Measurements from ENCODE around the gene CYB5B. TPM values are rescaled to one million over a fixed set of nuclear protein-coding genes. Genes with fewer than 3 reads are reported as not detected.
"Not testable (repeated sequence)": the region's sequence is repeated elsewhere in the genome, so short reads cannot be mapped to it uniquely, and the experiment has no call there.

The CYB5B gene
- total RNA-seq, 1 experiment from 2014 or later, result 166 TPM

GRCh38 chr16:69408475-69408874, 15.9 kb upstream of the CYB5B start:
- peak; percentile 52 for DNase-seq (ENCODE audit: low read depth)

GRCh38 chr16:69410219-69410990, 14.0 kb upstream of the CYB5B start:
- DNase-seq (ENCODE audit: low read depth), result peak; percentile 87

- DNase-seq (ENCODE audit: low read depth), result no peak
Observed at GRCh38 chr16:69411064-69411985, 13.1 kb upstream of the CYB5B start.

DNA sequence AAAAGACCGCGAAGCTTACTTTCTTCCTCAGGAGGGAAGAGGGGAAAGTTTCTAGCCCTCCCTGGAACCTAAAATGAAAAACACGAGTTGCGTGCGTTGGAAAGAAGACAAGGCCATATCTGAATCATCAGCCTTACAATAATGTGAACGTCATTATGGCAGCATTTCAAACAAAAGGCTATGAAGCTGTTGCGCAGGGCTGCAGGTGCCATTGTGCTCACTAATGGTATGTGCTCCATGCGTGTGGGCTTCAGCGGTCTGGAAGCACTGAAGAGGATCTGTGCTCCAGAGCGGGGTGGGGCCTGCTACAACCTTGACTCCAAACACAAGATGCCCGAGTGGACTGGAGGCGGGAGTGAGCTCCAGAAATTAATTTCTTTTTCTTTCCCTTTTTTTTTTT, 12.1 kb upstream of the CYB5B start:
- DNase-seq (ENCODE audit: low read depth), result no peak

DNA sequence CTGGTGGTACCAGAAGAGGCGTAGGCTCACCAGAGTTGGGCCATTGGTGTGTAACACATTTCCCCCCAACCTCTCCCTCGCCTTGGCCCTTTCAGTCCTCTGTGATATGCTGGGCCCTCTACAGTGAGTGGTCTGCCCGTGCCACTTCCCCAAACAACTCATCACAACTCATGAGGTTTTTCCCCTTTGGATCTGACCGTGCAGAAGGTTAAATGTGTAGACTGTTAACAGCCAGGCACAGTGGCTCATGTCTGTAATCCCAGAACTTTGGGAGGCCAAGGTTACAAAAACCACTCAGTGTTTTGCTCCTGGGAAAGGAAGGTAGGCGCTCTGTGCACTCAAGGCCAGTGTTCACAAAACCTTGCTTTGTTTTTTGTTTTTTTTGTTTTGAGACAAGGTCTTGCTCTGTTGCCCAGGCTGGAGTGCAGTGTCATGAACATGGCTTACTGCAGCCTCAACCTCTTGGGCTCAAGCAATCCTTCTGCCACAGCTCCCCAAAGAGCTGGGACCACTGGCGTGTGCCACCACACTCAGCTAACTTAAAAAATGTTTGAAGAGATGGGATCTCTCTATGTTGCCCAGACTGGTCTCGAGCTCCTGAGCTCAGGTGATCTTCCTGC, 11.3 kb upstream of the CYB5B start:
- no peak for DNase-seq (ENCODE audit: low read depth)

DNA sequence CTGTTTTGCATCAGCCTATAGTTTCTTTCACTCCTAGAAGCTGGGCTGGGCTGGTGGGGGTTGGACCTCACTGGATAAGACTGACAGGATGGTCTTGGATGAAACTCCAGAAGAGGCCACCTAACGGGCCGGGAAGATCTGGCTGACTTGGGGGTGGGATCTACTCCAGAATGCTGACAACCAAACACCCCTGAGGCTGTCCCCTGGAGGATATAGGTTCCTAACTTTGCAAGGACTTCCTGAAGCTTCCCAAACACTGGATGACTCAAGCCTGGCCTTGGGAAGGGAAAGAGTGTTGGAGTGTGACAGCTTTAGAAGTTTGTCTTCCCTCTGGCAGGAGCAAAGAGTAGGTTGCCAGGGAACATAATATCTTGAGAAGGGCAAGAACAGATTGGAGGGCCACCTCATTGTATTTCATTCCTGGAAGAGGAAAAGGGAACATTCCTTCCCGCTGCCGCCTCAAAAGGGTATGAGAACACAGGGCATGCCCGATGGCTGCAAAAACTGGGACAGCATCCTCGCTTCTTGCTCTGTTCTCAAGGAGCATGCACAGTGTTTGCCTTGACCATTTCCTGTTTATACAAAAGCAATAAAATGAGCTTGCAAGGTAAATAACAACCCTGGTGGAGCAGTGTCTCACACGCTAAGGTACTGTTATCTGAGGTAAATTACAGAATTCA, 6.8 kb upstream of the CYB5B start:
- DNase-seq (ENCODE audit: low read depth), result peak; percentile 90

GRCh38 chr16:69419956-69420355, 4.5 kb upstream of the CYB5B start:
- DNase-seq (ENCODE audit: low read depth), result no peak

- no peak for DNase-seq (ENCODE audit: low read depth)
Observed at GRCh38 chr16:69423189-69423588, 1.2 kb upstream of the CYB5B start.

DNA sequence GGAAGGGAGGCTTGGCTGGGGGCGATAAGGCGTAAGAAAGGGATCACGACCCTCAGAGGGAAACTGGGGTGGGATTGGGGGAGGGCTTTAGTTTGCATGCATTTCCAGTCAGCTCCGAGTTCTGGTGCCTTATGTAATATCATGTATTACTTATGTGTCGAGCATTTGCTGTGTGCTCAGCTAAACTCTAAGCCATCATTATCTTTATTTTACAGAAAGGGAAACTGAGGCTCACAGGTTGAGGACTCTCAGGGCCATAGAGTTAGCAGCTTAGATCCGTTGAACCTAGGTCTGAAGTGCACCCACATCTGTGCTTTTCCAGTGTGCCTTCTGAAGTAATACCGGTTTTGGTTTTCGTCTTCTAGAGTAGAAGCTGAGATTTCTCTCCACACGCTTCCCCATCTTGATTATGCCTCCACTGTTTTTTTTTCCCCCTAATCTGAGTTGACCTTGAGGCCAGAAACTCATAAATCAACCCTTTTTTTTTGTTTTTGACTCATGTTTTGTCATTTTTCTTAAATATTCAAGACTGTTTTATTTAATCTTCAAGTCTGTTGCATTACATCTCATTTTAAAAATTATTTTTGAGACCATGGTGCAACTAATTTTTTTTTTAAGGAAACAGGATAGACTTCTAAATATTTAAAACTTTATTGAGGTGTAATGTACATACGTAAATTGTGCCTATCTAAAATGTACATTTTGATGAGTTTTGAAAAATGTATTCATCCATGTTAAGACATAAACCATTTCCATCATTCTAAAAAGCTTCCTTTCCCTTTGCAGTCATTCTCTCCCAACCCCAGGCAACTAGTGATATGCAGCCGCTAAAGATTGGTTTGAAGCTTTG, 741 bp downstream of the CYB5B start:
- no peak for DNase-seq (ENCODE audit: low read depth)

- DNase-seq (ENCODE audit: low read depth), result no peak
Observed at GRCh38 chr16:69428652-69429051, 4.2 kb downstream of the CYB5B start.

- DNase-seq (ENCODE audit: low read depth), result not testable (repeated sequence)
Observed at GRCh38 chr16:69429058-69429640, 4.7 kb downstream of the CYB5B start.

GRCh38 chr16:69431948-69432468, 7.6 kb downstream of the CYB5B start:
- no peak for DNase-seq (ENCODE audit: low read depth)

DNA sequence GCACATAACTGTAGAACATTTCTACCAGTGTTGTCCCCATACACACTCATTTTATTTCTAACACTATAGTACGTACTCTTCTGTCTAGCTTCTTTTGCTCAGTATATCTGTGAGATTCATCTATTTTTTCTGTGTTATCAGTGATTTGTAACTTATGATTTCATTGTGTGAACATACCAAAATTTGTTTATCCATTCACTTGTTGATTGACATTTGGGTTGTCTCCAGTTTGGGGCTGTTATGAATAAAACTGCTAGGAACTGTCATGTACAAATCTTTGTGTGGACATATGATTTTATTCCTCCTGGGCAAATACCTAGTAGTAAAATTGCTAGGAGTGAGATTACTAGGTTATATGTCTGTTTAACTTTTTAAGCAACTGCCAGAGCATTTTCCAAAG, 9.6 kb downstream of the CYB5B start:
- DNase-seq (ENCODE audit: low read depth), result no peak

DNA sequence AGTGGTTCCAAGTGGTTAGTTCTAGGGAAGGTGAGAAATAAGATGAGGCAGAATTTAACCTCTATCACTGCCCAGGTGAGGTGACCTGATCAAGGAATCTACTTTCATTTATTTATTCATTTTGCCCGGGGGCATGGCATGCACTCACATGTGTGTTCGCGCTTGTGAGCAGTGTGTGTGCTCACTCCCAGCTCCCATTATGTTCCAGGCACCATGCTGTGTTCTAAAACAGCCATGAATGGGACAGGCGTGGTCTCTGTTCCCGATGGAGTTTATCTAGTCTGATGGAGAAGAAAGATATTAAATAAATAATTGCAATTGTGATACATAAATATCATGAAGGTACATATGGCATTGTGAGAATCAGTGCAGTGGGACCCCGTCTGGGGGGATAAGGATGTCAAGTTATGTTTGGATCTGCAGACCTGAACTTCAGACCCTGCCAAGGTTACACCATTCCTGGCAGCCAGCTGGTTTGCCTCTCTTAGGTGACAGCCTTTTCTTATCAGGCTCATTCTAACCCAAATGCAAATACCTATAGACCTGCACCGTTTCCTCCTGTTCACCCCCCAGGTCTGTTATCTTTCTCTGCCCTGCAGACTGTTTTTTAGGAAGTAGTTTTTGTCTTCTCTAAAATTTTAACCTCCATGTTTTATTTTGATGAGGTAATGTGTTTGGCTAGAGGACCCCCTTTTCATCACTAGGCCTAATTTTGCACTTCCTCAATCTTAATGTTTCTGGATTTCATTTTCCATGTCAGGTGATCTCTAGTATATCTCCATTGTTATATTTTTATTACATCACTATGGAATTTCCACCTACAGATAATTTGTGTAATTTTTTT, 11.8 kb downstream of the CYB5B start:
- DNase-seq (ENCODE audit: low read depth), result no peak

DNA sequence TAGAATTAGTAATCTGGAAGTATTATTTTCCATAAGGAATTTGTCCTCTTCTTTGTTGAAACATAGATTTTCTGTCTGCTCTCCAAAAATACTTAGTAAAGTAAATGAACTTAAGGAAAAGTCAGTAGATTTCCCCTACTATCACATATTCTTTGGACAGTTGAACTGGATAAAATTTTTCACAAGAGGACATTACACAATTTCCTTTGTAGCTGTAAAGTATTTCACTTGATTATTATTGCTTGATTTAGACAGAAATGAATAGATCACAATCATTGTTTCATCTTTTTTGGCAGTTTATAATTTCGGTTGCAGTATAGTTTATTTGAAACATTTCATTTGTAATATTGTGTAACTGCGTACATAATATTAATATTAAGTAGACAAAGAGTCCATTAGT, 12.5 kb downstream of the CYB5B start:
- no peak for DNase-seq (ENCODE audit: low read depth)

- no peak for DNase-seq (ENCODE audit: low read depth)
Observed at GRCh38 chr16:69438465-69438864, 14.0 kb downstream of the CYB5B start.

DNA sequence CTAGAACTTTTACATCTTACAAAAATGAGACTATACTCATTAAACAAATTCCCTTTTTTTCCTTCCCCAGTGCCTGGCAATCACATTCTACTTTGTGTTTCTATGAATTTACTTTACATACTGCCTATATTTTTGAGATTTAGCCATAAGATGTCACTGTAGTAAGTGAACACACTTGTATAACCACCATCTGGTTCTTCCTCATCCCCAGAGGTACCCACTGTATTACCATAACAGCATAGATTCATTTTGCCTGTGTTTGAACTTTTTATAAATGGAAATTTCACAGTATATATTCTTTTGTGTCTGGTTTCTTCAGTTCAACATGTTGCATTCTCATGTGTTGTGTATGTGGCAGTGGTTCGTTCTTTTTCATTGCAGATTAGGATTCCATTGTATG, 15.8 kb downstream of the CYB5B start:
- no peak for DNase-seq (ENCODE audit: low read depth)

DNA sequence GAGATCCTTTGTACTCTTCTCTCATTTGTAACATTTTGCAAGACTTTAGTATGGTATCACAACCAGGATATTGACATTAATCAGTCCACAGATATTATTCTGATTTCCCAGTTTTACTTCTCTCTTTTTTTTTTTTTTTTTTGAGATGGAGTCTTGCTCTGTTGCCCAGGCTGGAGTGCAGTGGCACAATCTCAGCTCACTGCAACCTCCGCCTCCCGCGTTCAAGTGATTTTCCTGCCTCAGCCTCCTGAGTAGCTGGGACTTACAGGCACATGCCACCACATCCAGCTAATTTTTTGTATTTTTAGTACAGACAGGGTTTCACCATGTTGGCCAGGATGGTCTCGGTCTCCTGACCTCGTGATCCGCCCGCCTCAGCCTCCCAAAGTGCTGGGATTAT, 16.6 kb downstream of the CYB5B start:
- not testable (repeated sequence) for DNase-seq (ENCODE audit: low read depth)

GRCh38 chr16:69443927-69444631, 19.7 kb downstream of the CYB5B start:
- peak; percentile 71 for DNase-seq (ENCODE audit: low read depth)

All from RPMI7951 (cell line).